Astrocyte (in vitro differentiated cells and primary cell): ENCODE results near the gene FAAH2.

Source experiments
- CTCF ChIP-seq: IDR thresholded peaks from 2 replicates; pipeline ENCODE4 v1.5.1; 2011; ENCODE audit warnings: low read depth, mild to moderate bottlenecking, inconsistent platforms, low read length, moderate library complexity; ENCODE audit not compliant: insufficient read depth
- EZH2 ChIP-seq: IDR thresholded peaks from 2 replicates; pipeline ENCODE4 v1.6.1; 2012; ENCODE audit warnings: mild to moderate bottlenecking, low read length, inconsistent platforms; ENCODE audit not compliant: insufficient read depth

GRCh38 chrX:57528670-57529255, 242.3 kb downstream of the FAAH2 start:
- TF ChIP-seq CTCF (no peak), EZH2 (no peak)
